NCI-H82 treated with DMSO at 0.1 percent for 48 hours (cell line): ENCODE data around the gene SEC31B.

Experiments used
- DNase-seq: peaks from one replicate; lab custom pipeline; 2025; ENCODE audit not compliant: unreplicated experiment; lab: John Stamatoyannopoulos, UW

Gene SEC31B

DNA sequence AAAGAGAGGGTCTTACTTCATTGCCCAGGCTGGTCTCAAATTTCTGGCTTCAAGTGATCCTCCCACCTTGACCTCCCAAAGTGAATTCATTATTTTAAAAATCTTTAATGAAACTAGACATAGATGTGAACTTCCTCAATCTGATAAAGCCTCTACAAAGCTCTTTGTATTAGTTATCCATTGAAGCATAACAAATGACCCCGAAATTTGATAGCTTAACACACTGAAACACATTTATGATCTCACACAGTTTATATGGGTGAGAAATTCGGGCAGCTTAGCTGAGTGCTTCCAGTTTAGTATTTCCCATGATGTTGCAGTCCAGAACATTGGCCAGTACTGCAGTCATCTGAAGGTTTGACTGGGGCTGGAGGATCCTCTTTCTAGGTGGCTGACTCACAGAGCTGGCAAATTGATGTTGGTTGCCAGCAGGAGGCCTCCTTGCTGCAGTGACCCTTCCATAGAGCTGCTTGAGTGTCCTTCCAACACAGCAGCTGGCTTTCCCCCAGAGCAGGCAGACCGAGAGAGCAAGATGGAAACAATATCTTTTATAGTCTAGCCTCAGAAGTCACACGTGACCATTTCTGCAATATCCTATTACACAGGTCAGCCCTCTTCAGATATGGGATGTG, 73.4 kb downstream of the SEC31B start:
- DNase-seq: no peak

DNA sequence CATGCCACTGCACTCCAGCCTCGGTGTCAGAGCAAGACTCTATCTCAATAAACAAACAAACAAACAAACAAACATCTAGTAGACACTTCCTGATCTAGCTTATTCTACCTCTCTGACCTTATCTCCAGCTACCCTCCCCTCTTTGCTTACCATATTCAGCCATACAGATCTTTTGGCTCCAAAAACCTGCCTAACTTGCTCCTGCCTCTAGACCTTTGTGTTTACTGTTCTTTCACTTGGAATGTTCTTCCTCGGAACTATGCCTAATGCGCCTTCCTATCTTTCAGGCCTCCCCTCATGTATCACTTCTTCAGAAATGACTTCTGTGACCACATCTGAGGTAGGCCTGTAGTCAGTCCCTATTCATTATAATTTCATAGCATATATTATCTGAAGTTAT, 77.1 kb downstream of the SEC31B start:
- DNase-seq: no peak

DNA sequence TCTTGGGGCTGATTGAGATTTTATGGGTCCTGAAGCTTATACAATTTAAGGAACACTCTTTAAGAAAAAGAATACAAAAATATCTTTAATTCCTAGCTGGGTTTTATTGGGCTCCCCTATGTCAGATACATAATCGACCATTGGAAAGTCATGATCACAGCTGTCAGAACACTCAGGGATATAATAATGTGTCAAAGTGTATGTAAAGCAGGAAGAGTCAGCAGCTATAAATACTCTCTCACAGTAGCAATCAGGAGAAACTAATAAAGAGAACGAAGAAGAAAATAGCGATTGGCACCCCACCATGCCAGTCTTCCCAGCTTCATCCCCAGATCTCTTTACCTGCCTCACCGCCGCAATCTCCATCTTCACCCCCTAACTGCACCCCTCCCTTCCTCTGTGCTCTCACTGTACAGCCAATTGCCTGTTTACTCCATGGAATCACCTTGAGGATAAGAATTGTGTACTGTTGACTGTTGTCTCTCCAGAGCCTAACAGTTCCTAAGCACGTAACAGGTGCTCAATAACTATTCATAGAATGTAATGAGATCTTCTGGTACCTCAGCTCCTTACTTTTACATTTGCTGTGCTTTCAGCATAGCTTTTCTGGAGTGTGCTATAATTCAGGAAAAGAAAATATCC, 80.9 kb downstream of the SEC31B start:
- no peak for DNase-seq
